CD4-positive, alpha-beta T cell treated with Interleukin-12 subunit alpha and Interleukin-12 subunit beta, for 1 hour (primary cell): ENCODE measurements around the gene TCF7L2.
A peak's percentile ranks its signal among the peaks of the same experiment; 100 is the strongest.

Source experiments
- DNase-seq: peaks from one replicate; pipeline ENCODE4 v3.0.0-alpha.2; 2020

TCF7L2 gene

DNA sequence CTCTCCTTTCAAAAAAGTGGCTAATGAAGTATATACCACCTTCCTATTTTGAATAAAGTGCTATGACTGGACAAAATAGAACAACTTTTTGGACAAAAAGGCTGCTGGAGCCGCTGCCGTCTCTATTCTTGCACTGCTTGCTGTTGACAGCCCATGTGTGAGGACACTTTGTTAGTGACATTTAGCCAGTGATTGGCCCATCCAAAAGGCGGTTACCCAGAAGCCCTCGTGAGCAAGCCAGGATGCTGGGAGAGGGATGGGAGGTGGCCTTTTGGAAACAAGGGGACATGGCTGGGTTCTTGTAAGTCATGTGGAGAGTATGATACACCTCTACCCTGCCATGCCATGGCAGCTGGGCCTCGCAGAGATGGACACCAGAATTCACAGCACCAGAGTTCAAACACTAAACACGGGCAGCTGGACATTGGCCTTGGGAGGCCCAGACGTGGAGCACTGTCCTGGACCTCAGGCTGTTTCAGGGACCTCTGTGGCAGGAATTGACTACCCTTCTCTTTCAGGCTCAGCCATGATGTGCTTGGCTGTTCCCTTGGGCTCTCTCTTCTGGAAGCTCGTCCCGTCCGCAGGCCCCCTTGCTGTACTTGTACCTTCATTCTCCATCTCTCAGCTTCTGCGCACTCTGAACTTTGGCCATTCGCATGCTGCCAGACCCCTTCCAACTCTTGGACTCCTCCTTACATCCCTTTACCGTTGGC, 118.3 kb downstream of the TCF7L2 start:
- DNase-seq, result no peak

- DNase-seq, result no peak
Observed at GRCh38 chr10:113069595-113069994, 119.5 kb downstream of the TCF7L2 start.

DNA sequence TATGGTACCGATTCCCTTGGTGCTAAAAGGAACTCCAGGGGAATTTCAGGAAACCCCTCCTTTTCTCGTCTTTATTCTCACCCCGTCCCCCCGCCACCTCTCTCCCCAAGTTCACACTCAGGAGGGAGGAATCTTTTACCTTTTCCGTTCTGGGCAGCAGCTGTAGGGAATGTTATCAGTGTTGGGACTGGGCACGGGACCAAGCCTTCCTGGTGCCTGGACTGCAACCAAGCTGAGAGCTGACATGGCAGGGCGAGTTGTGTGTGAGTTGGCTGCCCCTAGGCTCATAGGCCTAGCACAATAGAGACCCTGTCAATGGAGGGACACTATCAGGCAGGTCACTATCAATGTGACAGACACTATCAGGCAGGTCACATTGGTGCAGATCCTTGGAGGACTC, 121.4 kb downstream of the TCF7L2 start:
- no peak for DNase-seq

GRCh38 chr10:113073549-113074189, 123.6 kb downstream of the TCF7L2 start:
- DNase-seq, result no peak

GRCh38 chr10:113076949-113077348, 126.9 kb downstream of the TCF7L2 start:
- DNase-seq, result no peak

GRCh38 chr10:113078282-113078907, 128.3 kb downstream of the TCF7L2 start:
- no peak for DNase-seq

- DNase-seq, result no peak
Observed at GRCh38 chr10:113080061-113080924, 130.2 kb downstream of the TCF7L2 start.

GRCh38 chr10:113080925-113081229, 130.8 kb downstream of the TCF7L2 start:
- no peak for DNase-seq

GRCh38 chr10:113084031-113084430, 134.0 kb downstream of the TCF7L2 start:
- no peak for DNase-seq

DNA sequence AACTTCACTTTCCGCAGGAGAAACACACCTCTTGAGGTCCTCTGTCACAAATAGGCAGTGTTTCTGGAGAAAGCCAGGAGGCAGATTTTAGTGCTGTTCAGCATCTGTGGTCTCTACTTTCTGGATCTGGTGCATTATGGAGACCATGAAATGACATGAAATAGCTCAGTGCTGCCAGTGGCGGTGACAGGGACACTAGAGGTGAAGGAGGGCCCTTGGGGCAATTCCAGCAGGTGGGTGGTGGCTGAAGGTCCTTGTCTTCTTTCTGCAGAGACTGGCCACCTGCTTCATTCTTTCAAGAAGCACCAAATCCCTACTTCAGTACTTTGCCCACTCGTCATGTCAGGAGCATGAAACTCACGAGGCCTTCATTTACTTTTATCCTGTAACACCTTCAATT, 135.7 kb downstream of the TCF7L2 start:
- no peak for DNase-seq

DNA sequence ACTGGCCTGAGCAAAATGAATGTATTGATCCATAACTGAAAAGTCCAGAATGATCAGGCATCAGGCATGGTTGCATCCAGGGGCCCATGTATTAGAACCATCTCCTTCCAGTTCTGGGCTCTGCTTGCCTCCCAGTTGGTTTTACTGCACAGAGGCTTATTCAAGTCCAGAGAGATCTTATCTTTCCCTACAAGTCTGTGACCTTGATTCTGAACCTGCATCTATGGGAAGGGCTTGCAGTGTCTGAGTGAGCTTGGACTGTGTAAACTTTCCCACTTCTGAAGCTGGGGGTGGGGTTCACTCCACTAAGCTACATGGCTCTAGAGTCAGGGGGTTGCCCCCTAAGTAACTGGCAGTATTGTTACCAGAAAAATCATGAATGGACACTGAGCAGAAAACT, 136.2 kb downstream of the TCF7L2 start:
- no peak for DNase-seq

DNA sequence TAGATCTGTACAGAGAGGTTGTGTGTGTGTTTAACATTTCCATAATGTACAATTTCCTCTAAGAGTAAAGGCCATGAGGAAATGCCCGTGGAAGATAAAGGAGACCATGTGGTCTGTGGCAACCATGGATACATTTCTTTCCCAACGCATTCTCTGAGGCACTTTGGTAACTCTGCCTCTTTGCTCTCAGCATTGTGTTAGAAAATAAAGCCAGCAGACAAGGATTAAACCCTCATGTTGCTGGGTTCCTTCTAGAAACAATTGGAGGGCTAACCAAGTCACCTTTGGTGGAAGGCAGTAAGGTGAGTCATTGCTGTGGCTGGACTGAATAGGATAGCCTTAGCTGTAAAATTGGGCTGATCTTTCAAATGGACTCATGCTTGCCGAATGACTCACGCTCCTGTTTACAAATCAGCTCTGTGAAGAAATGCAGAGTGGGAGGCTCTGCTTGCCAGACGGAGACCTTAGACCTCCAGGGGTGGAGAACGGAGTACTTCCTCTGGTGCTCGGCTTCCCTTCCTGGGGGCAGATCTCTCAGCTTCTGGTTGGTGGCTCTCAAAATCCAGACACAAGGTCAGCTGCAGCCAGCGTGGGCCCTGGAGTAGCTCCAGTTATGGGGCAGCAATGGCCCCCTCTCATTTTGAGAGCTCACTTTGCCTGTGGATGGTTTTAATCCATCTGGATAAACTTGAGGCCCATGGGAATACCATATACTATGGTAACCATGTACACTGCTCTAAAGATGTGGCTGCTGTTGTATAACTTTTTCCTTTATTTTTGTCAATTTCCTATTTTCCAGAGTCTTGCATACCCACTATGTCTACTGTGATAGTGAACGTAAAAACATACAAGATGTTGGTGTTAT, 137.3 kb downstream of the TCF7L2 start:
- DNase-seq, result no peak

DNA sequence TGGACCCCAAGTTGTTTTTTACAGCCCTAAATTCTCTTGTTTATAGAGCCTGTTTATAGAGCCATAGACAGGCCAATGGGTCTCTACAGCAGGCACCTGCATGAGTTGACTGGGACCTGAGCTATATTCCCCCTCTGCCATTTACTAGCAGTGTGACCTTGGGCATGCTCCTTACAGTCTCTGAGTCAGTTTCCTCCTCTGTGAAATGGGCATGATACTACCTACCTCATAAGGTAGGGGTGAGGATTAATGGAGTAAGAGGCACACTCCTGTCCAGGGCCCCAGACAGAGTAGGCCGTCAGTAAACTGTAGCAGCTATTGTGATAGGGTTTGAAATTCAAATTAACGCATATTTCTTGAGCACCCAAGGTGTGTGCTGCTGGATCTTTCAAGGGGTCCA, 138.1 kb downstream of the TCF7L2 start:
- DNase-seq, result no peak

DNA sequence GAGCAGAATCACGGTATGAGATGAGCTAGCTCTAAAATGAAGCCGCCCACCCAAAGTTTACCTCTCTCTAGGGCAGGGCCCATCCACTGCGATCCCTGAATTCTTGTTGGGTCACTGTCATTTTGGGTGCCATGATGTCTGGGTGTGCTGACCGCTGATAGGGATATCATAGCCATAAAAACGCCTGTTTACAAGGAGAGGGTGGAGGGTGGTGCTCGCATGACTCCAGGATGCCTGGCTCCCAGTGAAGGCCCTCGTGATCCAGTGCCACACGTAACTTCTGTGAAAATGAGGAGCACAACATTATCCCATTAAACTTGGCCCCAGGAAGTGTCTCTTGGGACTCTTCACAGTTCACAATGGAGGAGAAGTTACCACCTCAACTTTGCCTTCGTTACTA, 139.5 kb downstream of the TCF7L2 start:
- no peak for DNase-seq

GRCh38 chr10:113091920-113092319, 141.9 kb downstream of the TCF7L2 start:
- no peak for DNase-seq

DNA sequence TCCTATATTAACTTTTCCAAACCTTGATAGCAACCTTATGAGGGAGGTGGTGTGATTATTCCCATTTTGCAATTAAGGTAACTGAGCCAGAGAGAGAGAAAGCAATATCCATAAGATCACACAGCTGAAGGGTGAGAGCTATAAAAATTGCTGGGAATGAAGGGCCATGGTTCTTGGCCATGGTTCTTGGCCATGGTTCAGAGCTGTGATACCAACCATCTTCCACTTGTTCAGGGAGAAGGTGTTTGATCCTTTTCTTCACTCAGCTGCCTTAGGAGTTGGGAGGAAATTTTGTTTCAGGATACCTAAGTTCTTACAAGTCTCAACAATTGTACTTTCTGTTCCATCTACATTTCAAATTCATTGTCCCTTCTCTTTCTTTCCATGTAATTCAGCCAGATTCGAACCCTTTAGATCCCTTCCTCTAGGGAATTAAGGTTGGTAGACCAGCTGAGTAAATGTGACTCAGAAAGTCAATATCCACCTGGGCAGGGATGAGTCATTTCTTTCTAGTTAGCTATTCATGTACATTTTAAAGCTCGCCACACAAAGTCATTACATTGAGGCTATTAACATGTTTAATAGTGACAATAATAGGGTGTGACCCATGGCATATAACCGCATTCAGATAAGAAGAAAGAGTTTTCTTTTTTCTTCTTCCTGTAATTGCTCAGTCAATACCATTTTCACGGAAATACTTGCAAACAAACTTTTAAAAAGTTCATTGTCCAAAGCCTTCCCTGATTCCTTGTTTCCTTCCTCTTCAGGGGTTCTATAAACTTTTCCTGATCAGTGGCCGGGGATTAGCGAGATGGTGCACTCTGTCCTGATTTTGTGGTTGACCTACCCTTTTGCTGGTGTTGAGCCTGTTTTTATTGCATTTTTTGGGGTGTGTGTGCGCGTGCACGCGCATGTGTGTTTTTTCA, 143.4 kb downstream of the TCF7L2 start:
- peak; percentile 10 for DNase-seq

- DNase-seq, result peak; percentile 32
Observed at GRCh38 chr10:113094114-113094486, 144.1 kb downstream of the TCF7L2 start.

DNA sequence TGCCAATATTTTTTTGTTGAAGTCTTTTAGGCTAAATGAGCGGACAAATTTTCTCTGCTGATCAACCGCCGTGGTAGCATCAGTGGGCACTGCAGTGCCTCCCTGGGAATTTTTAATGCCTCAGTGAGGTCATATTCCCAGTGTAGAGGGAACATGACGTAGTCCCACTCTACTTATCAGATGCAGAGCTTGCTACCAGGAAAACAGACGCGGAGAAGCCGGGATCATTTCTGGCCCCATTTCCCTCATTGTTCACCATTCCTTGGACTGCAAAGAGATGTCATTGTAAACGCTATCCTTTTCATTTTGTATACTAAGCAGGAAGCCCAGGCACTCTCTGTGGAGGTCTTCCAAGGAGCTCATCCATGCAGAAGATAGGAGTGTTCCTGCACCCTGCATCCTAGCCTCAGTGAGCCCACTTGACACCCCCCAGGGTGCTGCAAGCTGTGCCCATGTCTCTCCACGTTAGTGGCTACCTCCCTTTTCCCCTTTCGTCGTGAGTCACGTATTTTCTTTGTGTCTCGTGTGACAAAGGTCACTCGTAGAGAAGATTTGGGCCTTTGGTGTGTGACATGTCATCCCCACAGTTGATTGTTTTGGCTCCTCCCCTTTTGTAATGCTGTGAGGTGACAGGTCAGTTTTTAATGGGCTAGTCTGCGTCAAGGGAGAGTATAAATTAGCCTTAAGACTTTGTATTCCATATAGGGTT, 145.5 kb downstream of the TCF7L2 start:
- no peak for DNase-seq

DNA sequence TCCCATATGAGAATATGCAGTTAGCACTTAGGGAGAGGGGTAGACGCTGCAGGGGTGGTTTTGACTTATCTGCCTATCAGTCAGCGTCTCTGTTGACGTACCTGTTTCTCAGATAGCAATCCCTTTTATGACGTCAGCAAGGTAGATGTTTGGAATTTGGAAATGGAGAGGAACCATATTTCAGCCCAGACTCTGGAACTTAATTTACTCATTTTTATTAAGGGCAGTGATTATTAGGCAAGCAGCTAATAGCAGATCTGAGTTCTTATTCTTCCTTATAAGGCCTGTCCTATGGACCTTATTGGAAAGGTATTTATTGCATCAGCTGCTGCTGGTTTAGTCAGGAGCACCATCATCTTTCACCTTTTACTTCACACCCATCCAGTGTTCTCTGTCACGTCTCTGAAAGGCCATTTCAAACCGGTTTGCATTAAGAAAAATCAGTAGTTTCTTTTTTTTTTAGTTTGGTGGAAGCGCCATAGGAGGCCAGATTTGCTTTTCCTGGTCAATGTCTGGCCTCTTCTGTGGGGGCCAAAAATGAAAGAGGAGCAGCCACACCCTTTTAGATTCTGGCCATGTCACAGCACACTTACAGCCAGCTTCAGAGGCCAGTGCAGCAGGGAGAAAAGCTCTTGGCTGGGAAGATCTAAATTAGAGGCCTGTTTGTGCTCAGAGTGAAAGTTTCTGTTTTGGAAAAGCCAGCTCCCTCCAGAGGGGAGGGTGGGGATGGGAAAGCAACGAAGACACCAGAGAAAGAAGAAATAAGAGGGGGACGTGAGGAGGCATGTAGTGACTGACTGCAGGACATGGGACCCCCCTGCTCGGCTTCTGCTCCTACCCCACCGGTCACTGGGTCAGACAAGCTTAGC, 146.3 kb downstream of the TCF7L2 start:
- DNase-seq, result no peak

- DNase-seq, result no peak
Observed at GRCh38 chr10:113097036-113097435, 147.0 kb downstream of the TCF7L2 start.
